ENCODE data around the gene ADRA2B.
"Not testable (repeated sequence)": the region's sequence is repeated elsewhere in the genome, so short reads cannot be mapped to it uniquely, and the experiment has no call there.

DNA sequence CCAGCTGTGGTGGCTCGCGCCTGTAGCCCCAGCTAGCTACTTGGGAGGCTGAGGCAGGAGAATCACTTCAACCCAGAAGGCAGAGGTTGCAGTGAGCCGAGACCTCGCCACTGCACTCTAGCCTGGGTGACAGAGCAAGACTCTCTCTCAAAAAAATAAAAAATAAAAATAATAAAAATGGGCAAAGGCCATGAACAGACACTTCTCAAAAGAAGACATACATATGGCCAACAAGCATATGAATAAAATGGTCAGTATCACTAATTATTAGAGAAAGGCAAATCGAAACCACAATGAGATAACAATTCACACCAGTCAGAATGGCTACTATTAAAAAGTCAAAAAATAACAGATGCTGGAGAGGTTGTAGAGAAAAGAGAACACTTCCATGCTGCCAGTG lies 44.0 kb upstream of the ADRA2B start:
- TF ChIP-seq, protein P1, sequence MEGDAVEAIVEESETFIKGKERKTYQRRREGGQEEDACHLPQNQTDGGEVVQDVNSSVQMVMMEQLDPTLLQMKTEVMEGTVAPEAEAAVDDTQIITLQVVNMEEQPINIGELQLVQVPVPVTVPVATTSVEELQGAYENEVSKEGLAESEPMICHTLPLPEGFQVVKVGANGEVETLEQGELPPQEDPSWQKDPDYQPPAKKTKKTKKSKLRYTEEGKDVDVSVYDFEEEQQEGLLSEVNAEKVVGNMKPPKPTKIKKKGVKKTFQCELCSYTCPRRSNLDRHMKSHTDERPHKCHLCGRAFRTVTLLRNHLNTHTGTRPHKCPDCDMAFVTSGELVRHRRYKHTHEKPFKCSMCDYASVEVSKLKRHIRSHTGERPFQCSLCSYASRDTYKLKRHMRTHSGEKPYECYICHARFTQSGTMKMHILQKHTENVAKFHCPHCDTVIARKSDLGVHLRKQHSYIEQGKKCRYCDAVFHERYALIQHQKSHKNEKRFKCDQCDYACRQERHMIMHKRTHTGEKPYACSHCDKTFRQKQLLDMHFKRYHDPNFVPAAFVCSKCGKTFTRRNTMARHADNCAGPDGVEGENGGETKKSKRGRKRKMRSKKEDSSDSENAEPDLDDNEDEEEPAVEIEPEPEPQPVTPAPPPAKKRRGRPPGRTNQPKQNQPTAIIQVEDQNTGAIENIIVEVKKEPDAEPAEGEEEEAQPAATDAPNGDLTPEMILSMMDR (IDR thresholded peaks at IDR 0.05), result not testable (repeated sequence)
- TF ChIP-seq POLR2A, POLR2AphosphoS5 (IDR thresholded peaks at IDR 0.05): not testable (repeated sequence)
